Measurements from ENCODE around the gene OCSTAMP.

- no peak for TF ChIP-seq POLR2A (IDR thresholded peaks at IDR 0.05)
- no peak for TF ChIP-seq CTCF (IDR thresholded peaks at IDR 0.05)
Observed at GRCh38 chr20:46546936-46547335, 3.5 kb downstream of the OCSTAMP start.
